PC-3 (cell line): ENCODE measurements around the gene PTGIR. TPM values are rescaled to one million over a fixed set of nuclear protein-coding genes. Genes with fewer than 3 reads are reported as not detected.

Experiments
- ATAC-seq: fragments of 200-7000 bp; cut with Tn5 transposase; 2 replicates; pipeline ENCODE4 v1.9.1; 2020; ENCODE audit warnings: mild to moderate bottlenecking, moderate library complexity
- BruUV-seq: library from RNA; stranded (reverse); fragments of 400-500 nt; replicated peaks from 2 replicates; lab custom pipeline; 2021; lab: Mats Ljungman, UMichigan
- CTCF ChIA-PET: fragments of 300-600 bp; sonication (Branson Sonifier 250); formaldehyde crosslinking; loops from one replicate; lab custom pipeline; 2022; ENCODE audit warnings: antibody characterized with exemption; lab: Charles Lee
- POLR2A ChIA-PET: fragments of 300-600 bp; sonication (Branson Sonifier 250); formaldehyde crosslinking; loops from one replicate; lab custom pipeline; 2022; ENCODE audit warnings: antibody characterized with exemption; ENCODE audit not compliant: unreplicated experiment; lab: Charles Lee
- DNase-seq: peaks from one replicate; pipeline ENCODE4 v3.0.0-alpha.2; 2015
- H2AFZ ChIP-seq: fragments of 300-600 bp; sonication (generic); 2 replicates; pipeline ENCODE4 v1.6.0; 2016; ENCODE audit warnings: antibody characterized with exemption, low read length
- H3F3A ChIP-seq: fragments of 300-600 bp; sonication (generic); one replicate; pipeline ENCODE4 v1.6.0; 2017; ENCODE audit warnings: antibody characterized with exemption, low read length, control low read depth, mild to moderate bottlenecking; ENCODE audit not compliant: unreplicated experiment
- H3K27ac ChIP-seq: fragments of 300-600 bp; sonication (generic); 2 replicates; pipeline ENCODE4 v1.5.1; 2016; ENCODE audit warnings: mild to moderate bottlenecking, low read length
- H3K27me3 ChIP-seq: fragments of 300-600 bp; sonication (generic); 2 replicates; pipeline ENCODE4 v1.6.1; 2016; ENCODE audit warnings: low read length, mixed read lengths
- H3K36me3 ChIP-seq: fragments of 300-600 bp; sonication (generic); 2 replicates; pipeline ENCODE4 v1.6.1; 2016; ENCODE audit warnings: low read depth, mixed run types, low read length, mixed read lengths
- H3K4me1 ChIP-seq: fragments of 300-600 bp; sonication (generic); 2 replicates; pipeline ENCODE4 v1.5.1; 2016; ENCODE audit warnings: low read length; ENCODE audit not compliant: insufficient read depth
- H3K4me2 ChIP-seq: fragments of 300-600 bp; sonication (generic); 2 replicates; pipeline ENCODE4 v1.6.0; 2016; ENCODE audit warnings: low read length
- H3K4me3 ChIP-seq: fragments of 300-600 bp; sonication (generic); 2 replicates; pipeline ENCODE4 v1.5.1; 2016; ENCODE audit warnings: mild to moderate bottlenecking, low read length, mixed read lengths
- H3K79me2 ChIP-seq: fragments of 300-600 bp; sonication (generic); 2 replicates; pipeline ENCODE4 v1.6.1; 2017; ENCODE audit warnings: low read length, mixed read lengths
- H3K9ac ChIP-seq: fragments of 300-600 bp; sonication (generic); 2 replicates; pipeline ENCODE4 v1.6.0; 2016; ENCODE audit warnings: mild to moderate bottlenecking, low read length
- H3K9me2 ChIP-seq: fragments of 300-600 bp; sonication (generic); replicated peaks from 2 replicates; pipeline ENCODE4 v1.6.1; 2016; ENCODE audit warnings: mixed run types, low read length, mixed read lengths
- H3K9me3 ChIP-seq: fragments of 300-600 bp; sonication (generic); 2 replicates; pipeline ENCODE4 v1.6.1; 2016; ENCODE audit warnings: low read length, mixed read lengths
- H4K20me1 ChIP-seq: fragments of 300-600 bp; sonication (generic); 2 replicates; pipeline ENCODE4 v1.6.1; 2016; ENCODE audit warnings: low read length, mixed read lengths
- CTCF ChIP-seq: fragments of 300-600 bp; sonication (generic); conservative IDR thresholded peaks from 2 replicates; pipeline ENCODE4 v1.5.1; 2017; ENCODE audit warnings: antibody characterized with exemption, low read depth, mild to moderate bottlenecking, low read length
- EZH2 ChIP-seq: fragments of 300-600 bp; sonication (generic); IDR thresholded peaks from one replicate; pipeline ENCODE4 v1.6.1; 2017; ENCODE audit warnings: antibody characterized with exemption, mild to moderate bottlenecking, low read length; ENCODE audit not compliant: unreplicated experiment
- EZH2phosphoT487 ChIP-seq: fragments of 300-600 bp; sonication (generic); IDR thresholded peaks from 2 replicates; pipeline ENCODE4 v1.6.1; 2018; ENCODE audit warnings: mild to moderate bottlenecking, antibody characterized with exemption, low read length, borderline replicate concordance
- intact Hi-C: fragments of 100-400 bp; cut with micrococcal nuclease; formaldehyde crosslinking; loops from 2 replicates; pipeline ENCODE4 v1.9.0; 2023
- total RNA-seq: library from RNA; depleted of rRNA; stranded (reverse); fragments of >200 nt; gene quantifications from 2 replicates; pipeline ENCODE4 v1.2.3, GENCODE V29; 2014

Gene PTGIR
- total RNA-seq, 1 experiment from 2014 or later: not detected

GRCh38 chr19:46613525-46613924 lies 11.4 kb downstream of the PTGIR start:
- H3K9me3 ChIP-seq: no peaks in the 10 kb centered on the region
- no peak overlapping the region for H3K27ac ChIP-seq
- ChIA-PET POLR2A (no interaction called here), CTCF (interaction anchor here (1.9 kb wide), 1 partner anchor 48 kb away, joined by 15 read pairs; the partner anchor contains the start of gene DACT3)
- no peak overlapping the region for H2AFZ ChIP-seq
- H3K9ac ChIP-seq: no peak overlapping the region
- no peaks in the 10 kb centered on the region for H3K27me3 ChIP-seq
- BruUV-seq: no TSS peak
- H3K4me2 ChIP-seq: no peak overlapping the region
- no peak for ATAC-seq
- no peak for DNase-seq
- TF ChIP-seq CTCF: no peak
- TF ChIP-seq EZH2: no peak
- no peak for TF ChIP-seq EZH2phosphoT487
- H3K4me1 ChIP-seq: no peaks in the 10 kb centered on the region
- H3K36me3 ChIP-seq: no peaks in the 10 kb centered on the region
- no peak overlapping the region for H3K4me3 ChIP-seq
- H3K79me2 ChIP-seq: no peaks in the 10 kb centered on the region
- no peaks in the 10 kb centered on the region for H3K9me2 ChIP-seq
- H4K20me1 ChIP-seq: no peaks in the 10 kb centered on the region
- no peaks in the 10 kb centered on the region for H3F3A ChIP-seq
- intact Hi-C loops: no loop called here

GRCh38 chr19:46611776-46612175 lies 13.1 kb downstream of the PTGIR start:
- Histone ChIP-seq H3K4me1 (no peaks in the 10 kb centered on the region), H3K9me3 (no peaks in the 10 kb centered on the region), H2AFZ (no peak overlapping the region), H3K36me3 (no peaks in the 10 kb centered on the region; the same call in 1 of the 2 replicates), H3K9ac (no peak overlapping the region), H3K4me2 (no peak overlapping the region), H3K27ac (no peak overlapping the region), H3K27me3 (no peaks in the 10 kb centered on the region), H3F3A (no peaks in the 10 kb centered on the region), H3K9me2 (no peaks in the 10 kb centered on the region), H3K79me2 (no peaks in the 10 kb centered on the region), H4K20me1 (no peaks in the 10 kb centered on the region), H3K4me3 (no peak overlapping the region)
- TF ChIP-seq CTCF (no peak), EZH2 (no peak), EZH2phosphoT487 (no peak)
- ChIA-PET POLR2A (no interaction called here), CTCF (no interaction called here)
- no TSS peak for BruUV-seq
- intact Hi-C loops: no loop called here
- no peak for ATAC-seq
- DNase-seq: no peak

GRCh38 chr19:46610851-46611770 lies 13.8 kb downstream of the PTGIR start:
- ChIA-PET POLR2A (no interaction called here), CTCF (no interaction called here)
- Histone ChIP-seq H2AFZ (no peak overlapping the region), H3K4me3 (no peak overlapping the region), H3K27ac (no peak overlapping the region), H3F3A (no peaks in the 10 kb centered on the region), H3K79me2 (no peaks in the 10 kb centered on the region), H3K36me3 (peaks cover 3% of the 10 kb centered on the region; the same call in 1 of the 2 replicates), H3K27me3 (no peaks in the 10 kb centered on the region), H4K20me1 (no peaks in the 10 kb centered on the region), H3K9me2 (no peaks in the 10 kb centered on the region), H3K4me2 (no peak overlapping the region), H3K4me1 (no peaks in the 10 kb centered on the region), H3K9ac (no peak overlapping the region), H3K9me3 (no peaks in the 10 kb centered on the region)
- no peak for TF ChIP-seq EZH2phosphoT487
- no peak for TF ChIP-seq CTCF
- TF ChIP-seq EZH2: no peak
- DNase-seq (no peak), ATAC-seq (no peak)
- no TSS peak for BruUV-seq
- intact Hi-C loops: no loop called here
